ENCODE results near the gene HJV.

Gene HJV

DNA sequence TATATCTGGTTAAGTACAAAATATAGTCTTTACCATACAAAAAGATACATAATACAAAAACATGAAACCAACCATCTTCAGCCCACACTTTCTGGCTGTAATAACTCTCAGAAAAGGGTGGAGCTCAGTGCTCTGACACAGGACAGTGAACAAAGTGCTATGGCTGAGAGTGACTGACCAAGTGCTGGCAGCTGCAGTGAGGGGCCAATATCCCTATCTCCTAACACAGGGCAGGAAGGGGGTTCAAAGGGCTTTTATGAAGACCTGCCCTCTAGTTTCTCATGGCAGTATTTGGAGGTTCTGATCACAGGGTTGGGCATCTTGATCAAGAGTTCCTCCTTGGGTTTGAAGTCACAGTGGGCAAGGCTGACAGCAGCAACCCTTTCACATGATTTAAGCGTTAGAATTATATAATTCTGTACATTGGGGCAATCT is 29.0 kb downstream of the HJV start:
- no peak for DNase-seq

DNA sequence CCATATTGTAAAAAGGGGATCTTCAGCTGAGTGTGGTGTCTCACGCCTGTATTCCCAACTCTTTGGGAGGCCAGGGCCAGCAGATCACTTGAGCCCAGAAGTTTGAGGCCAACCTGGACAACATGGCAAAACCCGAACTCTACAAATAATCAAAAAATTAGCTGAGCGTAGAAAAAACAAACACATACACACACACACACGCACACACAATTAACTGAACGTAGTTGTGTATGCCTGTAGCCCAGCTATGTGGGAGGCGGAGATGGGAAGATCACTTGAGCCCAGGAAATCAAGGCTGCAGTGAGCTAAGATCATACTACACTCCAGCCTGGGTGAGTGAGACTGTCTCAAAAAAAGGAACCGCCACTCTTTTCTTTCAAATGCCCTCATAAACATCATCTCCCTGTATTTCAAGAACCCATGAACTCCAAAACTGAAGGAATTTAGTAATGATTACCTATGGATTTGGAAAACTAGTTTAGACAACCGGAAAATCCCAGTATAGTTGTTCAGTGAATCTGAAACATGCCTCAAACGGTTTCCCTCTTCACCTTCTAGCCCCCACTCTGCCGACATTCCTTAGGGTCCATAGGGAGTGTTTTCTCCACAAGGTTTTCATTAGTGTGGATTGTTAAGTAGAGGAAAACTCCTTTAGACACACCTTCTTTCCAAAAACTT is 29.7 kb downstream of the HJV start:
- DNase-seq: no peak

DNA sequence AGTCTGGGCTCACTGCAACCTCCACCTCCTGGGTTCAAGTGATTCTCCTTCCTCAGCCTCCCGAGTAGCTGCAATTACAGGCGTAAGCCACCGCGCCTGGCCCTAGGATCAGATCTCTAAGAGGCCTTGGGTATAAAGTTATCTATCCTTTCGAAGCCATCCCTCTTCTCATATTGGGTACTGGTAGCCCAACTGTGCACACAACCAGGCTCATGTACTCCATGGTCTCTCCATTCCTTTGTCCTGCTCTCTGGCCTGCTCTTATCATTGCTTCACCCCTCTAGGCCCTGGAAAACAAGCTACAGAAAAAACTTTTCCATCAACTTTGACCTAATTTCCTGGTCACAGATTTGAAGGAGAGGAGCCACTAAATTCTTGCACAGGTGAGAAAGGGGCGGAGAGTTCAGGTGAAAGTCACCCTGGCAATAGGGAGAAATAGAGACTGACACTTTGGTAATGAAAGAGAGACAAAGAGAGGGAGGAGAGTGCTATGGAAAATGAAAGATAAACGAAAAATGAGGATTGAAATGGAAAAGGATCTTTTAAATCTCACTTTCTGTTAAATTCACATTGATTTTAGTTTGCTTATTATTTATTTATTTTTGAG is 31.2 kb downstream of the HJV start:
- no peak for DNase-seq

DNA sequence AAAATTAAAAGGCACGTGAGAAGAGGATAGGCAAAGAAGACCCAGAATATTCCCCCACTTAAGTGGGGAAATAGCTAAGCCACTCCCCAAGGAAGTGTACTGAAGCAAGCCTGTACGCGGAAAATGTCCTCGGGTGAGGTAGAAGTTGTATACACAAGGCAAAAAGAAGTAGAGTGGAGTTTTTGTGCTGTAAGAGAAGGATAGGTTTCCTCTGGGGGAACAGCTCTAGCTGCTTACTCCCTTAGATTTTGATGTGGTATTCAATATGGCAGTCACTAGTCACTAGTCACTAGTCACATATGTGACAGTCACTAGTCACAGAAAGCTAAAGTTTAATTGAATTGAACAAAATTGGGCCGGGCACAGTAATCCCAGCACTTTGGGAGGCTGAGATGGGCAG is 32.8 kb downstream of the HJV start:
- no peak for DNase-seq

DNA sequence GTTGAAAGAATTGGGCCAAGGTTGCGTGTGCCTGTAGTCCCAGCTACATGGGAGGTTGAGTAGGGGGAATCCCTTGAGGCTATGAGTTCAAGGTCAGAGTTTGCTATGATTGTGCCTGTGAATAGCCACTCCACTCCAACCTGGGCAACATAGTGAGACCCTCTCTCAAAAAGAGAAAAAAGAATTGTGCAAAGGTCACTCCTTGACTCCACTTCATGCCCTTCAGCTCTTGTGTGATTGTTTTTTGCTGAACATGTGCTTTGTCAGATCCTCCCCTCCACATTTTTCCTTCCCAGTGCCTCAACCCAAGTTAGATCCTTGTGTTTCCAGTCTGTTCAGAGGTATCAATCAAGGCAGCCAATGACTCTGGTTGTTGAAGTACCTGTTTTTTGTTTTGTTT is 33.6 kb downstream of the HJV start:
- DNase-seq: no peak

DNA sequence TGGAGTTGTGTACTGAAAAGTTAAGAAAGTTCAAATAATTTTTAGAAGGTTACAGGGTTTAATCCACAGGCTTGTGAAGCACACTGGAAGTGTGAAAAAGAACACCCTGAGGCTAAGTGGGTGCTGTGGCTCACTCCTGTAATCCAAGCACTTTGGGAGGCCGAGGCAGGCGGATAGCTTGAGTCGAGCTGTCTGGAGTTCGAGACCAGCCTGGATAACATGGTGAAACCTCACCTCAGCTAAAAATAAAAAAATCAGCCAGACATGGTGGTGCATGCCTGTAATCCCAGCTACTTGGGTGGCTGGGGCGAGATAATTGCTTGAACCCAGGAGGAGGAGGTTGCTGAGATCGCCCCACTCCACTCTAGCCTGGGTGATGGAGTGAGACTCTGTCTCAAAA is 35.0 kb downstream of the HJV start:
- DNase-seq: no peak

DNA sequence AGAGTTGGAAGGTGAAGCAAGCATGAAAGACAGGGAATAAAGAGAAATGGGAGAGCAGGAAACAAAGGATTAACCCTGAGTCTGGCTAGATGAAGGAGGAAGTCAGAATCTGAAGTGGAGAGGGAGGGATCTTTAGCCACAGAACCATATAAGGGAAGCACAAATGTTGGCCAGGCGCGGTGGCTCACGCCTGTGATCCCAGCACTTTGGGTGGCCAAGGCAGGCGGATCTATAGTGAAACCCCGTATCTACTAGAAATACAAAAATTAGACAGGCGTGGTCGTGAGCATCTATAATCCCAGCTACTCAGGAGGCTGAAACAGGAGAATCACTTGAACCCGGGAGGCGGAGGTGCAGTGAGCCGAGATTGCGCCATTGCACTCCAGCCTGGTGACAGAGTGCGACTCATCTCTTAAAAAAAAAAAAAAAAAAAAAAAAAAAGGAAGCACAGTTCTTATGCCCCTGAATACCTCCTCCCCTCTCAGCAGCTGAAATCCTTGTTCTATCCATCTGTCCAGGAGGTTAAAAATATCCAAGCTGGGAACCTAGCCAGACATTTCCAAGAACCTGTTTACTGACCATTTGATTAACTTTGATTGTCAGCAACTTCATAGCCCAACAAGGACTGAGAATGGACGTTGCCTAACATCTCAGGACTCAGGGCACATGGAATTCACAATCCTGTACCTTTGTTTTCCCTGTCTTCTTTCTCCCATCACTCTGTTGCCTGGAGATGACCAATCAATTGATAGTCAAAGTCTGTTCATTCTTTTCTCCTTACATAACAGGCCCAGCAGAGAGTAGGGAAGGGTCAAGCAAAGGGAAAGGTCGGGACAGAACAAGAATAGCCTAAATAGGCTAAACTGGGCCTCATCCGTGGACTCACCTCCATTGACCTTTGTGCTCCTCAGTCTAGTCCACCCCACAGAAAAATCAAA is 35.8 kb downstream of the HJV start:
- no peak for DNase-seq

DNA sequence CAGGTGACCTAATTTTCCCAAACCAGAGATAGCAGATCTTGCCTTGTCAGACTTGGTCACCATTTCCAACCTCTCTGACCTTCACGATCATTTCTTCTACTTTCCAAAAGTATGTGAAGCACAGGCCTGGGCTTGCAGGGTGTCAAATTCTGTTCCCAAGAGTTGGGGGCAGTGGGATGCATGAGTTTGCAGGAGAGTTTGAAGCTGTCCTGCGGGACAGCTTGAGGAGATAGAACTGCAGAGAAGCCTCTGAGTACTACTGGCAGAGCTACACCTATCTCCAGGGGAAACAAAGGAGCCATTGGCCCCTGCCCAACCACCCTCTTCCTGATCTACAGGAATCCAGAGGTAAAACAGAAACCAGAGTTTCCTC is 36.4 kb downstream of the HJV start:
- no peak for DNase-seq

DNA sequence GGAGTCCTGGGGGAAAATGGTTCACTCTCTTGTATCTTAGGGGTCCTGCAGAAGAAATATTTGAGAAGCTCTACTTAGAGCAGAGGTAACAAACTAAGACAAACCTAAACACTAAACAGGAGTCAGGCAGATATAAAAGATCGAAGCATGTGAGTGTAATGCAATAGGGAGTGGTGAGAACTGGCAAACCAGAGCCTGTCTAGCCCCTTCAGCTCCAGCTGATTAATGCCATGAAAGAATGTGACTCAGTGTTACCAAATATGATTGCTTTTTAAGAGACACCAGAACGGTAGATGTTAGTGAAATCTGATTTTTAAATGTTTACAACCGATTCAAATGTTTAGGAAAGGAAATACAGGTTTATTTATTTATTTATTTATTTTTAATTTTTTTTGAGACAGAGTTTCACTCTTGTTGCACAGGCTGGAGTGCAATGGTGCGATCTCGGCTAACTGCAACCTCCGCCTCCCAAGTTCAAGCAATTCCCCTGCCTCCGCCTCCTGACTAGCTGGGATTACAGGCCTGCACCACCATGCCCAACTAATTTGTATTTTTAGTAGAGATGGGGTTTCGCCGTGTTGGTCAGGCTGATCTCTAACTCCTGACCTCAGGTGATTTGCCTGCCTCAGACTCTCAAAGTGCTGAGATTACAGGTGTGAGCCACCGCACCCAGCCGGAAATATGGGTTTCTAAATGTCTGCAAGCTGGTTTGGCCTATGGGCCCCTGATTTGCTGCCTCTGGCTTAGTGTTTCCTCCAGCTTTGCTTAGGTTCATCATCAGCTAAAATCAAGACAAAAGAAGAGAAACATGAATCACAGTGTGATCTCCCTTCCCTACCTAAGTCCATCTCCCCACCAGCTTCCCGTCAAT is 37.3 kb downstream of the HJV start:
- peak; percentile 43 for DNase-seq

DNA sequence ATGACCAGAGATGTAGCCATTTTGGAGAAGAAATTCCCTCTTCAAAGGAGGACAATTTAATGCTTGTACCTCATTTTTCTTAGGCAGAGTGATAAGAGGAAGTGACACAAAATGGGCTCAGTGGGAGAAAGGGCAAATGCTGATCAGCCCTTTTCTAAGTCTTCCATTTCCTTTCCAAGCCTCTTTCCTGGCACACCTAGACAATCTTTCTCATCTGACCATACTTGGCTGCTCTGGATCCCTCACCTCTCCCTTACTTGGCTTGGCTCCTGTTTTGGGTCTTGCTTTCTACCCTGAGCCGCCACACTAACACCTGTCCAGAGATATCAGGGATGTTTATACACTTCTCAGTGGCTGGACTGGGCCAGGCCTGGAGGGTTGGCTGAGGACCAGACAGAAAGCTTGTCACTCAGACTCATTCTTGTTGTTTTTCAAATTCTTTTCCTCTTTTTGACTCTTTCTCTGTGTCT is 38.3 kb downstream of the HJV start:
- no peak for DNase-seq

DNA sequence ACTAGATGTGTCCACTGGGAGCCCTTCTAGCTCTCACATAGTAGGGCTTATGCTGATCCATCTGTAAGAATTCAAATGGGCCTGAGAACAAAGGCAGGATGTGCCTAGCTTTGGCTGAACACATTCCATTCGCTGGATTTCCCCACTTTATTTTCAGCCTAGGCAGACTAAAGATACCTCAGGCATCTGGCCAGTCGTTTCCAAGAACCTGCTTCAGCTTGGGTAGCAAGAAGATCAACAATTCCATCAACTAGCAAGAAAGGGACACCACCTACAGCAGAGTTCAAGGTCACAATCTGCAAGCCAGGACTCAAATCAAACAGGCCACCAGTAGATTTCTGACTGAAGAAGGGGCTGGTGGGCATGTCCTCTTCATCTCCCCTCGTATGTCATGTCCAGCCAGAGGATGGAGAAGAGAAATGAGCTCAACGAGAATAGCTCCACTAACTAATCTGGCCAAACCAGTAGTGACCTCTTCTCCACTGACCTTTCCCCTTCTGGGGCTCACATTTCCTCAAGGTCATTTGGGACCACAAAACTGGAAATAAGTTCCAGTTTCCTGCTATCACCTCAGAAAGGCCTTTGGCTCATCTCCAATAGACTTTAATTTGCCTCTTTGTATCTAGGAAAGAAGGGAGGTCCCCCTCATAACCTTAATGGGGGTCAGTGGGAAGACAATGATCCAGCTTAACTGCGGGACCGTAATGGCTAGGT is 39.4 kb downstream of the HJV start:
- no peak for DNase-seq

DNA sequence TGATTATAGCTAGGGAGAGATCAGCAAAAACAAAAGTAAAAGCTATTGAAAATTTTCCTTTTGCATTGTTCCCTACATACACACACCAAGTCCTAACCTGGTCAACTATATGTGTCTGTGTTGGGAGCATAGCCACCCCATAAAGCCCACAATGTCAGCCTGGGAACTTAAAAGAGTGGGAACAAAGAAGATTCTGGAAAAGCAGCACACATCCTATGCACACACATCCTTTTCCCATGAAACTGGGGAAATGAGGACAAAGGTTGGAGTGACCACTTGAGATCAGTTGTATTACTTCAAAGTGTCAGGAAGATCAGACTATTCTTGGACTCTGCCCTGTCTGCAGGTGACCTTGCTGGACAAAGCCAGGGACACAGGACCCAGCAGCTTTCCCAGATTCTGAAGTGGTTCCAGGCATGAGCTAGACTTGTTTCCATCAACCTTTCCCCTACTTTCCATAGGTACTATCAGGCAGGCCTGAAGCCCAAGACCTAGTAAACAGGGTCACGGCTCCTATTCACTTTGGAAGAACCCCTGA is 41.0 kb downstream of the HJV start:
- DNase-seq: no peak

DNA sequence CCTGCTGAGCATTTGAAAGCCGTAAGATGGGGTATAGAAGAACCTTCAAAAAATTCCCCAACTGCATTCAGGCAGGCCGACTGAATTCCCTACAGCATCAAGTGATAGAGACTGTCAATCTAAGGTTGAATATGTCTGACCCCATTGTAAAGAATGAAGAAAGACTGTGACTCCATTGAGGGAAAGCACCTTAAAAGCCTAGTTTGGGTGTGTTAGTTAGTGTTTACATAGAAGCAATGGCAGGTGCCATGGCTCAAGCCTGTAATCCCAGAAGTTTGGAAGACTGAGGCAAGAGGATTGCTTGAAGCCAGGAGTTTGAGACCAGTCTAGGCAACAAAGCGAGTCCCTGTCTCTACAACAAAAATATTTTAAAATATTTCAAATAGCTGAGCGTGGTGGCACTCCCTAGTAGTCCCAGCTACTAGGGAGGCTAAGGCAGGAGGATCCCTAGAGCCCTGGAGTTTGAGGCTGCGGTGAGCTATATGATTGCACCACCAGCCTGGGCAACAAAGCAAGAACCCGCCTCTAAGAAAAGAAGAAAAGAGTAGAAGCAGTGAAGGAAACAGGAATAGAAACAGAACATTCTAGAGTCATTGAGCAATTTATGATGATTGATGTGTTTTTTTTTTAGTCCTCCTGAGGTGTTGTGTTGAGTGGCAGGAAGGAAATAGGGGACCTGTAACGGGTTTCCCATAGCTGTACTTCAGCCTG is 41.6 kb downstream of the HJV start:
- DNase-seq: peak; percentile 63

DNA sequence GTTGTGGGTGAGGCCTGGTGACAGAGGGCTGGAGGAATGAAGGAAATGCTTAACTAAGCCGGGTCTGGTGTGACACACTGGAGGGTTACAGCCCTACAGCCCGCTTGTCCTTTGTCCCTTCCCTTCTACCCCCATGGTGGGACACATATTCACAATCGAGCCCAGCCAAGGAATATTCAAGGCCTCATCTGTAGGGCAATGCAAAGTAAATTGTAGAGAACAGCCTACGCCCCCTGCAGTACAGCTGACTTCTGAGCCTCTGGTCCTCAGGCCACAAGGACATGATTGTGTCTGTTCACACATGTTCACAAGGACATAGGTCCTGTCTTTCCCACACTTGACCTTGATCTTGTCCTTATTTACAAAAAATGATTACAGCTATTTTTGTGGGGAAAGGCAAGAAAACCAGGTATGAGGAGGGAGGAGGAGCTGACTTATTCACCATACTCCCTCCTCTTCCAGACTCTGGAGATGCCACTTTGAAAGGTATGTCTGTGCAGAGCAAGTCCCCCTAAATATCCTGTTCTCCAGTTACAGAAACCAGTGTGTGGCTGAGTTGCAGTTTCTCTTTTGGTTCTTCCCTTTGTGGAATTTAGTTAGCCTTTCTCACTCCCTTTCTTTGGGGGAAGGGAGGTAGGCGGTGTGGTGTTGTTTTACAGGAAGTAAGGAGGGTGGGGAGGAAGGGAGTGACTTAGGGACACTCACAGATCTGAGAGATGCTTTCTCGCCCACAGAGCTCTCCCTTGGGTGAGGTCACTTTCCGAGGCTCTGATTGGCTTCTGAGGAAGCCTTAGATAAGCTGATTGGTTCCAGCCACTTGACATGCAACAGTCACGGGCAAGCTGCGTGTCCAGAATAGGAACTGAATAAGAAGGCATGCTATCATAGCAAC is 42.4 kb downstream of the HJV start:
- peak; percentile 97 for DNase-seq

DNA sequence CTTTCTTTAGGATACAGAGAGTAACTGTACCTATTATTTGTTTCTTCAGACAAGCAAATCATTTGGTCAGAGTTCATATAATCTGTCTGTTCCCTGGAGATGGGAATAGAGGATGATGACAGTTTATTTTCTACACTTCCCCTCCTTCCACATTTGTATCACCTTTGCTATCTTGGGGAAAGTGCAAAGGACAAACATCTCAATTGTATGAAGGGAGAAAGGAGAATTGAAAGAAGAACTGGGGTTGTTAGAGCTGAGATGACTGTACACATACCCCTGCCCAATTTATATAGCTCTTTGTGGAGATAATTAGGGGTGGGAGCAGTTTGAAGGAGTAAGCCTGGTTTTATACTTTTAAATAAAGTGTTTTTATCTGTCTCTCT is 43.1 kb downstream of the HJV start:
- no peak for DNase-seq

DNA sequence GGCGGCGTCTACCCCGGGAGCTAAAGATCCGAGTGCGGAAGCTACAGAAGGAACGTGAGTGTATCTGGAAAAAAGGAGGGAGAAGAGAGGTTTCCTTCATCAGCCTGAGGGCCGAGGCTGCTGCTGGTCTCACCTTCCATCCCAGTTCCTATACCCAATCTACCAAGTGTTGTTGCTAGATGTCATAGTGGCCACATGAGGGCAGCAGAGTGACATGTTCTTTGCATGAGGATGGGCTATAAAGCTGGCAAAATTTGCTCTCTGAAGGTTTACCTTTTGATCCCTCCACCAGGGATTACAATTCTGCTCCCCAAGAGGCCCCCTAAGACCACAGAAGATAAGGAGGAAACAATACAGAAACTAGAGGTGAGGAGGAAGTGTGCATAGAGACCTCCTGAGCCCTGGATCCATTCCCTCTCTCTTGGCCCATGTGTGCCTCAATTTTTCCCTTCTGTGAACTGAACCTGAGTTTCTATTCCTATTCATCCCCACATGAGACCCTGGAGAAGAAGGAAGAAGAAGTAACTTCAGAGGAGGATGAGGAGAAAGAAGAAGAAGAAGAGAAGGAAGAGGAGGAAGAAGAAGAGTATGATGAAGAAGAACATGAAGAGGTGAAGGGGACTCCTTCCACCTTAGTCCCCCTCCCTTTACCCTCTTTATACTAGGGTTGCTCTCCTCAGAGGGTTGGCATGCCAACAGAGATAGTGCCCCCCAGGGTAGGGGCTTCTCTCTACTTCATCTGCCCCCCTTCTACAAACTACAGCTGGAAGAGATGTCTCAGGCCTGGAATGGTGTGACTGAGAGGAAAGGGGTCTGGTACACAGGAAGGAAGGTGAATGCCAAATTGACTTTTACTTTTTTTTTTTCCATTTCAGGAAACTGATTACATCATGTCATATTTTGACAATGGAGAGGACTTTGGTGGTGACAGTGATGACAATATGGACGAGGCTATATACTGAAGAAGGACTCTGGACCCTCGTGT is 43.8 kb downstream of the HJV start:
- DNase-seq: peak; percentile 88

DNA sequence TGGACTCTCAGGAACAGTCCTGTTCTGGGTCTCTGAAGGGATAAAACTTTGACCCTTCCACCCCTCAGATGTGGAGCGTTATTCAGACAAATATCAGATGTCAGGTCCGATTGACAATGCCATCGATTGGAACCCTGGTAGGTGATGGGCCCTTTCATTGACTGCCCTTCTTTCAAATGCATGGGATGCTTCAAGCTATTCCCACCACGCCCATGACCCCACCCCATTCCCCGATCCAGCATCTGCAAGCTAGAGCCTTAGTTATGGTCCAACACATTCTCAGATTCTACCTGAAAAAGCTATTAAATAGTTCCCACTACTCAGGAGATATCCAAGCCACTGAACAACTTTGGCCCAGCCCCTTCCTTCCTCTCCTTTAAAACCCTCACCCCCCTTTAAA is 44.5 kb downstream of the HJV start:
- no peak for DNase-seq

DNA sequence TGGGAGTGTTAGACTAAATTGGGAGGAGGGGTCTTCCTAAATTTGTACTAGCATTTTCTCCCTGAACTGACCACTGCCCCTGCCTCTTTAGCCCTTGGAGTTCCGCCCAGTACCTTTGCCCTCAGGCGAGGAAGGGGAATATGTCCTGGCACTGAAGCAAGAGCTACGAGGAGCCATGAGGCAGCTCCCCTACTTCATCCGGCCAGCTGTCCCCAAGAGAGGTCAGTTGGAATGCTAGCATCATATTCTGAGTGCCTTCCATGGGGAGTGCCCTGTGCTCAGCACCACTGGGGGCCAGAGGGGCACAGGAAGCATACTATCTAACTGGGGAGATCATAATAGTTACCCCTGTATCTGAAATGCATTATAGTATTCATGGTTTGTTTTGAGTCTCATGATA is 46.3 kb downstream of the HJV start:
- no peak for DNase-seq

DNA sequence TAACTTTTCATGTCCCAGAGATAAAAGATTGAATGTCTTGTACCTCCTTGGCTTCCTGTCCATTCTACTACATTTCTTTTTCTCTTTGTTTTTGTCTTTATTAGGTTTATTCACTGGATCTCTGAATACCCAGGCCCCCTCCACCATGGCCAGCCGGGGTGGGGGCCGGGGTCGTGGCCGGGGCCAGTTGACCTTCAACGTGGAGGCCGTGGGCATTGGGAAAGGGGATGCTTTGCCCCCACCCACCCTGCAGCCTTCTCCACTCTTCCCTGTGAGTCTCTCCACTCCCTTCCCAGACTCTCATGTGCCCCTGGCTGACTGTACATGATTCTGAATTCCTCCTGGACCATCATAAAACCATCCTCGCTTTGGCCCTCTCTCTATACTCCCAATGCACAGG is 46.8 kb downstream of the HJV start:
- DNase-seq: no peak

Measured in activated CD4-positive, alpha-beta T cell treated with anti-CD3 and anti-CD28 coated beads, Interleukin-10, Interleukin-2, amounts not matched to agents 100 ng/mL and 50 ng/mL, durations not matched to agents 16 hours and 8 hours (primary cell).